ENCODE results near the gene NTM. TPM values are rescaled to one million over a fixed set of nuclear protein-coding genes. Genes with fewer than 3 reads are reported as not detected.

NTM gene
- total and polyA plus RNA-seq, 2 of the 8 experiments (the other 6 are each of a cell fraction or from before 2014, with no cell fraction given) = 13.4 to 20.0 TPM

DNA sequence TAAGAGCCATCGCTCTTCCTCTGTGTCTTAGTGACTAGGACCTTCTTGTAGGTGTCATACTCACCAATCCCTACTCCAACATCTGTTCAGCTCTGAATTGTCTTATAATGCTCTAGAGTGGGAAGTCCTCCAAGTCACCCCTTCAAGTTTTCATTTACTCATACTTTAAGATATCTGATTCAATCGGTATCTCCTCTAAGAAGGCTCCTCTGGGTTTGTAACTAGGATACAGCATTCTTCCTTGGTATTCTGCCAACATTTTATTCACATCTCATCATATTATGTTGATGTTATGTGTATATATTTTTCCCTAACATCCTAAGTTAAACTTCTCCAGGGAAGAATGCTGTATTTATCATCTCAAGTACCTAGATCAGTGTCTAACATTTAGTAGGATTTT lies 662.1 kb downstream of the NTM start:
- H3K79me1 ChIP-seq (ENCODE audit: low read depth, low read length) = peaks cover 2% of the 10 kb centered on the region; the same call in 1 of the 2 replicates
- H4K5ac ChIP-seq (ENCODE audit: insufficient read length, low read depth, low read length) = no peak overlapping the region
- H4K8ac ChIP-seq (ENCODE audit: extremely low read depth, insufficient read depth, low read length) = no peak overlapping the region
- POLR2A ChIA-PET (ENCODE audit: partially characterized antibody) = interaction anchor here (0.5 kb wide), 1 partner anchor 131 kb away, joined by 3 read pairs; no protein-coding TSS in a partner anchor
- no peak overlapping the region for H3K4ac ChIP-seq (replicated peaks; ENCODE audit: insufficient read length, low read depth, low read length)
- H3K9me3 ChIP-seq (ENCODE audit: insufficient read depth in 2 of 2, low read depth in 1 of 2, low read length in 1 of 2) = peaks cover 0 to 3% of the 10 kb centered on the region in 2 experiments; a peak in 1 of 4 replicates
- TF ChIP-seq EGR1 (IDR thresholded peaks at IDR 0.05; ENCODE audit: borderline replicate concordance, low read depth, low read length) (no peak), EZH2 (IDR thresholded peaks at IDR 0.05; ENCODE audit: low read depth, low read length, severe bottlenecking) (no peak)
- no peaks in the 10 kb centered on the region; a peak in 1 of 7 replicates for H3K27me3 ChIP-seq (replicated peaks in 1 of 4; ENCODE audit: control insufficient read depth in 3 of 4, extremely low read depth in 1 of 4, insufficient read depth in 3 of 4, low read length in 3 of 4)
- no peaks in the 10 kb centered on the region for H3K23me2 ChIP-seq (ENCODE audit: low read depth, low read length)
- H2AK5ac ChIP-seq (ENCODE audit: low read depth, low read length) = no peak overlapping the region
- H2BK20ac ChIP-seq (ENCODE audit: low read length) = no peak overlapping the region
- no peak overlapping the region for H3K9ac ChIP-seq (replicated peaks in 1 of 4; ENCODE audit: extremely low read depth in 1 of 4, low read depth in 3 of 4, low read length in 3 of 4)
- H3K79me2 ChIP-seq (ENCODE audit: control insufficient read depth in 1 of 2, insufficient read depth in 2 of 2, low read length in 2 of 2) = no peaks in the 10 kb centered on the region
- H3K36me3 ChIP-seq (ENCODE audit: control insufficient read depth in 2 of 4, insufficient read depth in 4 of 4, low read length in 3 of 4) = no peaks in the 10 kb centered on the region
- no peak overlapping the region for H3K4me2 ChIP-seq (ENCODE audit: insufficient read depth in 1 of 2, low read depth in 2 of 2, low read length in 2 of 2)
- no peak overlapping the region for H3K56ac ChIP-seq (replicated peaks; ENCODE audit: insufficient read length, low read depth, low read length)
- no peak overlapping the region for H3K23ac ChIP-seq (ENCODE audit: insufficient read length)
- H2AFZ ChIP-seq (ENCODE audit: low read length) = no peak overlapping the region
- FAIRE-seq (no peak), DNase-seq (ENCODE audit: low read depth in 1 of 2, low spot score in 2 of 2) (no peak)
- H3K14ac ChIP-seq (ENCODE audit: insufficient read length) = no peak overlapping the region
- H3K4me1 ChIP-seq (replicated peaks in 1 of 4; ENCODE audit: control insufficient read depth in 3 of 4, insufficient read depth in 4 of 4, low read length in 3 of 4) = peaks cover 0 to 9% (median 8%) of the 10 kb centered on the region in 4 experiments; a peak in 4 of 7 replicates
- CTCF ChIA-PET (ENCODE audit: partially characterized antibody) = interaction anchor here (0.8 to 1.7 kb wide), 4 partner anchors 24 to 96 kb away, joined by 3 read pairs; no protein-coding TSS in a partner anchor
- no peak overlapping the region for H2BK15ac ChIP-seq (ENCODE audit: low read length)
- no peak overlapping the region for H2BK12ac ChIP-seq (ENCODE audit: low read depth, low read length)
- no peak overlapping the region for H4K91ac ChIP-seq (replicated peaks; ENCODE audit: insufficient read length, low read length)
- no peak overlapping the region for H3K27ac ChIP-seq (ENCODE audit: low read depth, low read length)
- H3K18ac ChIP-seq (ENCODE audit: extremely low read depth, low read length) = no peak overlapping the region
- no peak overlapping the region for H3K4me3 ChIP-seq (ENCODE audit: extremely low read depth in 1 of 4, insufficient read depth in 2 of 4, low read depth in 3 of 4, low read length in 4 of 4)
- H2BK5ac ChIP-seq (ENCODE audit: low read depth, low read length) = no peak overlapping the region
- H2BK120ac ChIP-seq (replicated peaks; ENCODE audit: low read depth, low read length) = no peak overlapping the region
- 93% methylated on average over 2 of the region's 2 CpGs; no CpG with 5 or more reads in 1 of the 2 experiments for WGBS, 2 experiments (ENCODE audit: extremely low coverage in 1 of 2, insufficient coverage in 1 of 2, insufficient read length in 1 of 2, insufficient replicate concordance in 2 of 2, low coverage in 1 of 2, low lambda C conversion rate in 2 of 2, missing lambda C conversion rate in 1 of 2)
- H4K20me1 ChIP-seq (replicated peaks in 1 of 2; ENCODE audit: control insufficient read depth in 1 of 2, insufficient read depth in 2 of 2, low read length in 2 of 2) = no peaks in the 10 kb centered on the region
